K562 (cell line): ENCODE data around the gene VDR. TPM values are rescaled to one million over a fixed set of nuclear protein-coding genes. Genes with fewer than 3 reads are reported as not detected.

ENCODE experiments used
- DEAF1 ChIP-seq: fragments of 450-650 bp; formaldehyde crosslinking; IDR thresholded peaks from 2 replicates; pipeline ENCODE4 v1.4.0; 2020; ENCODE audit warnings: mild to moderate bottlenecking, moderate library complexity
- GABPB1 ChIP-seq: sonication (generic); formaldehyde crosslinking; IDR thresholded peaks from 2 replicates; pipeline ENCODE4 v1.8.0; 2022; ENCODE audit warnings: mild to moderate bottlenecking, missing genetic modification reagents
- NR0B1 ChIP-seq: fragments of 450-650 bp; IDR thresholded peaks from one replicate; pipeline ENCODE4 v1.6.1; 2018; ENCODE audit warnings: mild to moderate bottlenecking, moderate library complexity; ENCODE audit not compliant: partially characterized antibody
- PURB ChIP-seq: sonication (generic); formaldehyde crosslinking; IDR thresholded peaks from 2 replicates; pipeline ENCODE4 v1.9.0; 2021; ENCODE audit warnings: low read depth, mild to moderate bottlenecking, missing genetic modification reagents
- ZNF449 ChIP-seq: fragments of 250-450 bp; sonication (Bioruptor Pico); IDR thresholded peaks from 2 replicates; pipeline ENCODE4 v1.8.0; 2022; ENCODE audit warnings: moderate library complexity, mild to moderate bottlenecking, inconsistent platforms
- polyA plus RNA-seq, 8 experiments: library from polyadenylated mRNA; depleted of rRNA in 4 of 8; stranded (reverse) in 5 of 8; unstranded in 3 of 8; fragments of >200 nt; fragmentation: Nextera tagmentation in 2 of 8; fragmentation: Illumina TruSeq in 1 of 8; extraction: Ambion mirVana in 2 of 8; extraction: Trizol in 1 of 8; gene quantifications; 2 replicates each; pipeline versions ENCODE4 v1.2.1 to v1.2.3, GENCODE V29; 2011 to 2014; ENCODE audit warnings: inconsistent platforms in 1 of 8, missing spikeins in 1 of 8
- total RNA-seq, 7 experiments: library from RNA; depleted of rRNA in 6 of 7; stranded (reverse); fragments of >200 nt in 6 of 7; fragmentation: Illumina TruSeq in 2 of 7; extraction: Trizol in 2 of 7; gene quantifications; 2 replicates each; pipeline versions ENCODE4 v1.2.1 to v1.2.3, GENCODE V29; 2011 to 2021; ENCODE audit warnings: low replicate concordance in 1 of 7

Gene VDR
- total and polyA plus RNA-seq, 9 of the 15 experiments (the other 6 are each of a cell fraction or from before 2014, with no cell fraction given) = 0.61 to 4.8 (median 2.0) TPM

GRCh38 chr12:47901718-47902093, 3.1 kb downstream of the VDR start (continued):
- no peak for TF ChIP-seq ZNF449 (CRISPR knock-in tag)
- no peak for TF ChIP-seq DEAF1
- no peak for TF ChIP-seq PURB (CRISPR knock-in tag)
- TF ChIP-seq NR0B1 = no peak
- TF ChIP-seq GABPB1 (CRISPR knock-in tag) = no peak
